Spleen (tissue), 7 donors: Measurements from ENCODE around the gene PGF.

ENCODE experiments used
- POLR2A ChIP-seq, 3 donors: fragments of 450-650 bp; IDR thresholded peaks; one replicate each; pipeline ENCODE4 v1.5.1; 2017; ENCODE audit warnings: antibody characterized with exemption in 3 of 3, mild to moderate bottlenecking in 1 of 3
- POLR2AphosphoS5 ChIP-seq, 3 donors: sonication (generic); formaldehyde crosslinking; IDR thresholded peaks; one replicate each; pipeline ENCODE4 v1.5.1; 2017; ENCODE audit warnings: antibody characterized with exemption in 3 of 3
- TF ChIP-seq, protein P1 (sequence below), 11 experiments: fragments of 200-600 bp in 7 of 11; fragments of 450-650 bp in 4 of 11; sonication (generic) in 4 of 11; IDR thresholded peaks in 8 of 11; conservative IDR thresholded peaks in 3 of 11; 1 replicate in 7 of 11; 2 replicates in 4 of 11; pipeline versions ENCODE4 v1.4.0 to v1.8.0; 2016 to 2021; ENCODE audit warnings: antibody characterized with exemption in 11 of 11, inconsistent platforms in 4 of 11, mild to moderate bottlenecking in 1 of 11
- donor health status: DM: no; HTN: no; CAD: no; lungs with moderate emphysema.
- donor health status: DM: no; HTN: no; CAD: no.
- donor health status: DM: no; HTN: no; CAD: no.

DNA sequence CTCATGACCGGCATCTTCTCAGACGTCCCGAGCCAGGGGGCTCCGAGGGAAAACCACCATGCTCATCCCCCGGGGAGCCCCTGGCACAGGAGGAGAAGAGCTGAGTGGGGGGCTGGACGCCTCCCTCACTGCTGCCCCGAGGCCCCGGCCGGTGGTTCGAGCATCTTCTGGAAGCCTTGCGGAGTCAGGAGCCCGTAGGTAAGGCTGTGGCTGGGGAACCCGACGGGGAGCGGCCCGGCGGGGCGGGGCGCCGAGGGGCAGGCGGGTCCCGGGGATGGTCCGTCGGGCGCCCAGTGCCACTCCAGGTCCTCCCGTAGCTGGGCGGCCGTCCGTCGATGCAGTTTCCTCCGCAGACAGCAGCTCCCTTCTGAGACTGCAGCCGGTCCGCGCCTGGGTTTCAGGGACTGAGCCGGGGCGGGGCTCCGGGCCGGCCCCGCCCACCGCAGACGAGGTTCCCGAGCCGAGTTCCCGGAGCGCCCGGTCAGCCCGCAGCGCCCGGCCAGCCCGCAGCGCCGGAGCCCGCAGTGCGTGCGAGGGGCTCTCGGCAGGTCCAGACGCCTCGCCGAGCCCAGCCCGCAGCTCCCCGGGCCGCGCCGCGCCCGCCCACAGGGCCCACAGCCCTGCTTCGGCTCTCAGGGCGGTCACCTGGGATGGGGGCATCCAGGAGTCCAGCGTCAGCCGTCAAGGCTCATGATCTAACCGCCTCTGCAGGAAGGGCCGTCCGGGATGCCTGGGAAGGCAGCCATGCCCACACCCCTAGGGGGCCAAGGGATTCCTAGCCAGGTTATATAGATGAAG, at the start of gene PGF:
- TF ChIP-seq, protein P1, sequence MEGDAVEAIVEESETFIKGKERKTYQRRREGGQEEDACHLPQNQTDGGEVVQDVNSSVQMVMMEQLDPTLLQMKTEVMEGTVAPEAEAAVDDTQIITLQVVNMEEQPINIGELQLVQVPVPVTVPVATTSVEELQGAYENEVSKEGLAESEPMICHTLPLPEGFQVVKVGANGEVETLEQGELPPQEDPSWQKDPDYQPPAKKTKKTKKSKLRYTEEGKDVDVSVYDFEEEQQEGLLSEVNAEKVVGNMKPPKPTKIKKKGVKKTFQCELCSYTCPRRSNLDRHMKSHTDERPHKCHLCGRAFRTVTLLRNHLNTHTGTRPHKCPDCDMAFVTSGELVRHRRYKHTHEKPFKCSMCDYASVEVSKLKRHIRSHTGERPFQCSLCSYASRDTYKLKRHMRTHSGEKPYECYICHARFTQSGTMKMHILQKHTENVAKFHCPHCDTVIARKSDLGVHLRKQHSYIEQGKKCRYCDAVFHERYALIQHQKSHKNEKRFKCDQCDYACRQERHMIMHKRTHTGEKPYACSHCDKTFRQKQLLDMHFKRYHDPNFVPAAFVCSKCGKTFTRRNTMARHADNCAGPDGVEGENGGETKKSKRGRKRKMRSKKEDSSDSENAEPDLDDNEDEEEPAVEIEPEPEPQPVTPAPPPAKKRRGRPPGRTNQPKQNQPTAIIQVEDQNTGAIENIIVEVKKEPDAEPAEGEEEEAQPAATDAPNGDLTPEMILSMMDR (IDR thresholded peaks at IDR 0.05 in 8 of 11, conservative IDR thresholded peaks at IDR 0.05 in 3 of 11), result no peak
- TF ChIP-seq POLR2A (IDR thresholded peaks at IDR 0.05) (no peak), POLR2AphosphoS5 (IDR thresholded peaks at IDR 0.05) (peak; percentile 51 to 81 (median 76))
